Right ventricle myocardium inferior (tissue), 1 donor: Measurements from ENCODE around the gene JAZF1. TPM values are rescaled to one million over a fixed set of nuclear protein-coding genes. Genes with fewer than 3 reads are reported as not detected.

Experiments used
- total RNA-seq: library from RNA; stranded (reverse); fragmentation: NEBNext Ultra II Directional; extraction: Animal tissue kit (Norgen Biotek cat#: 25700); gene quantifications from one replicate; pipeline ENCODE4 v1.2.1, GENCODE V29; 2021
- donor health status: DM: no; HTN: yes; CAD: no; lungs with severe emphysema.

The JAZF1 gene
- total RNA-seq, 1 donor from 2014 or later, result 25.6 TPM

Other genes starting within 250 kb of the JAZF1 start
- gene CREB5, start 231.7 kb upstream of the JAZF1 start, total RNA-seq, result 4.8 TPM